LNCAP (cell line): ENCODE measurements around the gene SKIL.

ENCODE experiments used
- CTCF ChIP-seq: fragments of 450-650 bp; IDR thresholded peaks from 2 replicates; pipeline ENCODE4 v1.5.1; 2017; ENCODE audit warnings: mild to moderate bottlenecking

SKIL gene

DNA sequence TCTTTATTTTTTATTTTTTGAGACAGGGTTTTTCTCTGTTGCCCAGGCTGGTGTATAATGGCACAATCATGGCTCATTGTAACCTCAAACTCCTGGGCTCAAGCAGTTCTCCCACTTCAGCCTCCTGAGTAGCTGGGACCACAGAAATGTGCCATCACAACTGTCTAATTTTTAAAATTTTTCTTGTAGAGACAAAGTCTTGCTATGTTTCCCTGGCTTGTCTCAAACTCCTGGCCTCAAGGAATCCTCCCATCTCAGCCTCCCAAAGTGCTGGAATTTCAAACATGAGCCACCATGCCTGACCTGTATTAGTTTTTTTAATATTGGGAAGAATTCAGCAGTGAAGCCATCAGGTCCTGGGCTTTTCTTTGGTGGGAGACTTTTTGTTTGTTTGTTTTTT, 47.6 kb downstream of the SKIL start:
- TF ChIP-seq CTCF: no peak

DNA sequence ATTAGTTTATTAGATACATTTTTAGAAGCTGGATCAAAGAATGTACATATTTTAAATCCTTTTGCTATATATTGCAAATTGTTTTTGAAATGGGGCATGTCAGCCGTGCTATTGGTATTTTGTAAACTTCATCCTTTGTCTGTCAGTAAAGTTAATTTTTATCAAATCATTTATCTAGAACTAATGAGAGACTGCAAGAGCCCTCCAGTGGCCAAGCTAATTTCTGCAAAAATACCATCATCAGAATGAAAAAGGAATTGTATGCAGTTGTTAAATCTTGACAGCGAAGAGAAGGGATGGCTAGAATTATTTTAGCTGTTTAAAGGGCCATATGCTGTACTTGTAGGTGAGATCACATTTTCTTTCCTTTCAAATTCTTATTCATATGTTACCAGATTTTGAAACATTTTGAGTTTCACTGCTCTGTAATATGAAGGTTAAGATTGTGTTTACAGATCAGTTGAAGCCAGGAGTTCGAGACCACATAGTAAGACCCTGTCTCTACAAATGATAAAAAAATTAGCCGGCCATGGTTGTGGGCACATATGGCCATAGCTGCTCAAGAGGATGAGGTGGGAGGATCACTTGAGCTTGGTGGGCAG, 53.0 kb downstream of the SKIL start:
- peak; percentile 75 for TF ChIP-seq CTCF

DNA sequence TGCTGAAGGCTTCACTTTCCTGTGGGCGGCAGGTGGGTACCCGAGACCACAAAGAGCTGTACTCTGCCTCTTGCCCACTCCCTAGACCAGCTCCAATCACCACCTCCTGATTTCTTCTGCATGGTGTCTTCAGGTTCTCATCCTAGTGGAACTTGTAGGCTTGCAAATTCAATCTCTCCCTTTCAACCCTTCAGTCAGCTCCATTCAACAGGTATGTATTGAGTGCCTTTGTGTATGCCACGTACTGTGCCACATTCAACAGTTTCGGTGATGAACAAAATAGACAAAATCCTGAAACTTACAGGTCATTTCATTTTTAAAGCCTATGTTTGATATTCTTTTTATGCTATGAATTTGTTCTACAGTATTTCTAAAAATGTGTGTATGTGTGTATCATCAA, 55.8 kb downstream of the SKIL start:
- no peak for TF ChIP-seq CTCF

- peak; percentile 98 for TF ChIP-seq CTCF
These were observed 56.7 kb downstream of the SKIL start for GRCh38 chr3:170414202-170414663.

- no peak for TF ChIP-seq CTCF
These were observed 59.6 kb downstream of the SKIL start for GRCh38 chr3:170417090-170417489.

DNA sequence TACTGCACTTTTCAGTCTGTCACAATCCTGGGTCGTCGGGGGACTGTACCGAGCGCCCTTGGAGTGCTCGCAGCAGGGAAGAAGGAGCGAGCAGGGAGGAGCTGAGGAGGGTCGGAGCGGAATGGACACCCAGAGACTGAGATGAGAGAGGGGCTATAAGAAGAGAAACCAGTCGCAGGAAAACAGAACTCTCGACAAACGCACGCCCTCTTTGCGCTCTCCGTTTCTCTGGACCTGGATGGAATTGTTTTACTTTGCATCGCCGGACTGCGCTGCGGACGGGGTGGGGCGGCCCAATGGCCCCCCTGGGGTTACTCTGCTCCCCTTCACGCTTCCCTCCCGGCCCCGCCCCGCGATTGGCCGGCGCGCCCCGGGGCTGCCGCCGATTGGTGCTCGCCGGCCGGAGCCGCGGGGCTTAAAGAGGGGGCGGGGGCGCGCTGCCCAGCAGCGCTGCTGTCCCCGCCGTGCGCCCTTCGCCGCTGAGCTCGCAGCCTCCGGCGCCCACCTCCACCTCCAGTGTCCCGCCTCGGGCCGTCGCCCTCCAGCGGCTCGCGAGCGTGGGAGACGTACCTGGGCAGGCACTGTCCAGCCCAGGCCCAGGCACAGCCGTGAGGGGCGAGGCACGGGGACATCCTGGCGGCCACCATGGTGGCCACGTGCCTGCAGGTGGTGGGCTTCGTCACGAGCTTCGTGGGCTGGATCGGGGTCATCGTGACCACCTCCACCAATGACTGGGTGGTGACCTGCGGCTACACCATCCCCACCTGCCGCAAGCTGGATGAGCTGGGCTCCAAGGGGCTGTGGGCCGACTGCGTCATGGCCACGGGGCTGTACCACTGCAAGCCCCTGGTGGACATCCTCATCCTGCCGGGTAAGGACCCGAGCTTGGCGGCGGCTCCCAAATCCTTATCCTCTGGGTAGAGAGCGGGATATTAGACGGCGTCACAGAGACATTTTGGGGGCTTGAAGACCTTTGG, 61.2 kb downstream of the SKIL start, which contains the start of gene CLDN11:
Gene CLDN11, plus strand, starts transcription at position 447 of the 977 bp plus-strand sequence. Its CDS starts 199 bp downstream, at position 646.
- TF ChIP-seq CTCF: no peak

GRCh38 chr3:170419557-170420087, 62.1 kb downstream of the SKIL start:
- no peak for TF ChIP-seq CTCF
